ENCODE results near the gene BST1.
"Not testable (repeated sequence)": the region's sequence is repeated elsewhere in the genome, so short reads cannot be mapped to it uniquely, and the experiment has no call there.

Gene BST1

DNA sequence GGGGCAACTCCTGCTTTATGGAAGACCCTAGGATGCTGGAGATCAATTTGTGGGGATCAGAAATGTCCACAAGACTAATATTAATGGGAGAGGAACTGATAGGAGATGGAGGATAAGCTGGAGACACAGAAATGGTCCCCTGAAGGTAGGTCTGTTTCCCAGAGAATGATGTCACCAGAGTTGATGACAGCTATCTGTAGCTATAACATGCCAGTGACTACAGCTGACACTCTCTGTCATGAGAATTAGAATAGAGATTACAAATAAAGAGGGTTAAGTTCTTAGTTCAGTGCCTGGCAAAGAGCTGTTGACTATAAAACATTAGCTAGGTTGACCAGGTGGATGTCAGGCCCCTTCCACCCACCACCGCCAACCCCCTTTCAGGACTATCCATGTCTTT is 9.3 kb downstream of the BST1 start:
- DNase-seq (ENCODE audit: low read depth) = no peak

GRCh38 chr4:15714141-15714540 is 11.3 kb downstream of the BST1 start:
- no peak for DNase-seq (ENCODE audit: low read depth)

- DNase-seq (ENCODE audit: low read depth) = no peak
Observed at GRCh38 chr4:15714646-15715435, 12.0 kb downstream of the BST1 start.

DNA sequence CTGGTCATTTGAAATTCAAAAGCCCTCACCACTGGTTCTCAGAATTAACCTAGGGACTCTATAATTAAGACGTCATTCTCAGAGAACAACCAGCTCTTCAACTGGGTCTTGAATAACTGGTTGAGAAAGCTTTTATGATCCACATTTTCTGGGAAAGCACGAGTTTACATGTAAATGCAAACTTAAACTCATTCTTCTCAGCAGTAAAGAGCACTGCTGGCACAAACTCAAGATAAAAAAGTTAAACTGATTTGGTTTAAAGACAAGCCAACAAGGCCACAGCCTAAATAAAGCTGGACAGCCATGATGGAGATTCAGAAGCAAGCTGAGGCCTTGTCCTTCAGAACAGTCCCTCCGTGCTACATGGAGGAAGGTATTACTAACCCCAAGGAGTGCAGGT is 13.2 kb downstream of the BST1 start:
- no peak for DNase-seq (ENCODE audit: low read depth)

DNA sequence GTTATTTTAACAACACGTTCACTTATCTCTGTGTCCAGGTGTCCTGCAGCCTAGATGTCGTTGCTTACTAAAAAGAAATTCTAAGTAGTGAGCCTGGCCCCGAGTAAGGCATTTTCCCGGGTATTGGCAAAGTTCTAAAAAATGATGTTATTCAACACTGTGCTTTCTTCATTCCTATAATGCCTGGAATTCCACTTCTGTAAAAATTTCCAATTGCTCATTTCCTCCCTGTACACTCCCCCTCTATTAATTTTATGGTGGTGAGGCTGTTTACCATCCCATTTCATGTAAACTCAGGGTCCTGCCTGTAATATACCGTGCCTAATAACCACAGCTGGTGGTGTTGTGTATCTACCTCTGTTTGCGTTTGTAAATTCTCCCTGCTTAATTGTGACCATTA is 14.2 kb downstream of the BST1 start:
- no peak for DNase-seq (ENCODE audit: low read depth)

GRCh38 chr4:15717657-15718416 is 15.0 kb downstream of the BST1 start:
- no peak for DNase-seq (ENCODE audit: low read depth)

DNA sequence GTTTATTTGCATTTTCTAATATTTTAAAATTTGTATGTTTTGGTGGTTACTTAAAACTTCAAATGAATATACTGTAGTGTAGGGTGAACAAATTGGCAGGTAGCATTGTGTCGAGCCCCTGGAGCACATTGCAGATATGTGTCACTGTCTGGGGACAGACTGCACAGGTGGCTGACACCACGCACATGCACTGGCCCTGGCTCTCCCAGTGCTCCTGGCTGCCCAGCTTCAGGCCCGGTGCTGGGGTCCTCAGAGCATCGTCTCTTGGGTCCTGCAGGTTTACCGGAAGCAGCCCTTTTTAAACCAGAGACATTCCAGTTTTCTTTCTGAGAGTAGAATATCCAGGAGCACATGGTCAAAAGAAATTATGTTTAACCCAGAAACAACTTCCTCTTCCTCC is 15.6 kb downstream of the BST1 start:
- DNase-seq (ENCODE audit: low read depth) = no peak

DNA sequence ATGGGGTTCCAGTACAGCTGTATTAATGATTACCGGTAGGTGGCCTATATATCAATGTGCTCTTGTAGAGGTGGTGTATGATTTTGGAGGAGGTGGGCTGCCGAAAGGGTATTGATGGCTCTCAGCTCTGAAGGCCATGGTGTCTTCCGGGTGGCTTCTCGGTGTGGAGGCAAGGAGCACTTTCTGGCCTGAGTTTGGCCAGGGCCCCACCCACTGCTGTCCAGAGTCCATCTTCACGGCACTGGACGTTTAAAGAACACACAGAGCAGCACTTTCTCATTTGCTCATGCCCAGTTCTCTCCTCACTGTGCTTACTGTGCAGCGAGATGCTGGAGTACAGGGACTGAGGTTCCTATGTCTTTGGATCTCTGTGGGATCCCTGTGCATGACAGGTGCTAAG is 16.1 kb downstream of the BST1 start:
- no peak for DNase-seq (ENCODE audit: low read depth)

DNA sequence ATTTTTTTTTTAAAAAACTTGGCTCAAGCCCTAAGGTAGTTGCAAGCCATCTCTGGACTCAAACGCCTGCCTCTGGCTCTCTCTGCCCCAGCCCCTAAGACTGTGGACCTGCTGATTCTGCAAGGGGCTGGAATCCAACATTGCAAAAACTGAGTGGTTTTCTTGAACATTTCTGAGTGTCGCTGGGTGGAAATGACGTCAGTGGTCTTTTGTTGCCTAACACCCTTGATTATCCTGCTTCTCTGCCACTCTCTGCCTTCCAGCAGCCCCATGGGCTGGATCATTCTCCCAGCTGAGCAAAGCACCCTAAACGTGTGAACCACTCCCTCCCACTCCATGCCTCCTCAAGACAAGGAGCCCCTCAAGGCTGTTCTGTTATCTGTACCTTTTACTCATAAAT is 16.6 kb downstream of the BST1 start:
- DNase-seq (ENCODE audit: low read depth) = no peak

DNA sequence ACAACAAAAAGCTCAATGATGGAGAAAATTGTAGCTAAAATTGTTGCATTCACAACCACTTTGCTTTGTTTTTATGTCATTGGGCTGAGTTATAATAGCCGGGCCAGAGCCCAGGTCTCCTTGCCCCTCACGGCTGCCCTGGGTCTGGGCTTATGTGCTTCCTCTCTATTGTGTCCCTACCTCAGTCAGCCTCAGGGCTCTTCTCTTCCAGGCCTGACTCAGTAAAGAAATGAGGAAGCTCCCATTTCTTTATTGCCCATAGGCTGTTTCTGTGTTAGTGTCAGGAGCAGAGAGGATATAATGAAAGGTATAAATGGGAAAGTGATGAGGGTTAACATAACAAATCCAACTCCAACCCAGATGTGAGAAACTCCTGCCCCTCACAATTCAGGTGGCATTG is 18.0 kb downstream of the BST1 start:
- DNase-seq (ENCODE audit: low read depth) = no peak

DNA sequence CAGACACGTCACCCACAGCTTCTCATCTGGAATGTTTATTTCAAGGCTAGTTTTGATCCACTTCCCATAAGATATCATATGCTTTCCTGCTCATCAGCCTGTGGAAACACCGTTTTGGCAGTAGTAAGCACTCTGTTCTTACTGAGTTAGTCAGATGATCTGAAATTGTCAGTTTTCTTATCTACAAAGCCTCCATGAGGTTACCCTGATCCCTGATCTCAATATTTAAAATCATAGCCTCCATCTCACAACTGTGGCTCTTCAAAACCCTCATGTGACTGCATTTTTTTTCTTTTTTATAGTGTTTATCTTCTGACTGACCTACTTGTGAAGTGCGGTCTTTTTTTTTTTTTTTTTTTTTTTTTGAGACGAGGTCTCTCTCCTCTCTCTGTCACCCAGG is 22.7 kb downstream of the BST1 start:
- DNase-seq (ENCODE audit: low read depth) = no peak

GRCh38 chr4:15729910-15730533 is 27.2 kb downstream of the BST1 start:
- DNase-seq (ENCODE audit: low read depth) = no peak

- not testable (repeated sequence) for DNase-seq (ENCODE audit: low read depth)
Observed at GRCh38 chr4:15733061-15733460, 30.2 kb downstream of the BST1 start.

DNA sequence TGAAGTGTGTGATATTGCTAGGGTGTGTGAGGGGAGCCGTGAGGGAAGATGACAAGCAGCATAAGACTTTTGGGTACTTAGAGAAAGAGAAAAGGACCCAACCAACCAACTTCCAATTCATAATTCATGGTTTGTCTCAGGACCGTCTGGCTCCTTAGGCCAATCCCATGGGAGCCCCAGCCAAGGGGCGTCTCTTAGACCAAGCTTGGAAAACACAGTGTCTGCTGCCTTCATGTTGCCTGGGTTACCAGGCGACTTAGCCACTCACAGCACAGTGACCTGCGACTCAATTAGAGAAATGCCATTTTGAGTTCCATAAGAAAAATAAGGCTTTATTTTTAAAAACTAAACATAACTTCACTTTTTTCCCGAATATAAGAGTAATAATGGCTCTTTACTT is 32.7 kb downstream of the BST1 start:
- DNase-seq (ENCODE audit: low read depth) = no peak

DNA sequence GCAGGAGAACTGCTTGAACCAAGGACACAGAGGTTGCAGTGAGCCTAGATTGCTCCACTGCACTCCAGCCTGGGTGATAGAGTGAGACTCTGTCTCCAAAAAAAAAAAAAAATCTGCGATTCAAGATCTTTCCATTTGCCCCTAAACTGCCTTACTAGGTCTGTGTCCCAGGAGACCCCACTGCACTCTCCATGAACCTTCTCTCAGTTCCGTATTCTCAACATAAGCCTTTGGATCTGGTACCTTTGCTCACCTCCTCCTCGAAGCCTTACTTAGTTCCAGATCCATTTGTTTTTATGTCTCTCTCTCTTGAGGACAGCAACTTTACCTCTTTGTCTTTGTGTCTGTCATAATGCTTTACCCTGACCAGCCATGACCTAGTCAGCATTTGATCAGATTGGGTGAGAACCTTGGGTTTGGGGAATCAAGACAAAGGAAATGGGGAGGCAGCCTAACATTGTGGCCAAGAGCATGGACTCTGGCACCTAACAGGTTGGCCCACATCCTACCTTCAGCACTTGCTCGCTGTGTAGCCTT is 33.7 kb downstream of the BST1 start:
- no peak for DNase-seq (ENCODE audit: low read depth)

- DNase-seq (ENCODE audit: low read depth) = no peak
Observed at GRCh38 chr4:15737255-15737654, 34.4 kb downstream of the BST1 start.

DNA sequence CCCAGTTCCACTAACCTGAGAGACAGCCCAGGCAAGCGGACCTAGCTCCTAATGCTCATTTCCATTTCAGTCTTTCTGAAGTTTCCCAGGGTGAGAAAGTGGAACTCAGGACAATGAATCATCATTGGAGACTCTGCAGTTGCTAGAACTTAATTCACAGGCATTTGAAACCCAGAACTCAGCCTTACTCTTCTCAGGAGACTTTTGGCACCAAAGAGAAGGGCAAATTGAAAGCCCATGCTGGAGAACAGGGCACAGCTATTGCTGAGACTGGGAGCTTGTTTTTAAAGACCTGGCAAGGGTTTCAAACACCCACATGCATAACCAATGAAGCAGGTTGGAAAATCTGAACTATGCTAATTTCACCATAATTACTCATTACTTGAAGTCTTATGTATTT is 36.0 kb downstream of the BST1 start:
- DNase-seq (ENCODE audit: low read depth) = no peak

- no peak for DNase-seq (ENCODE audit: low read depth)
Observed at GRCh38 chr4:15740764-15741404, 38.0 kb downstream of the BST1 start.

GRCh38 chr4:15742083-15742582 is 39.3 kb downstream of the BST1 start:
- no peak for DNase-seq (ENCODE audit: low read depth)

- DNase-seq (ENCODE audit: low read depth) = no peak
Observed at GRCh38 chr4:15742637-15743036, 39.8 kb downstream of the BST1 start.

DNA sequence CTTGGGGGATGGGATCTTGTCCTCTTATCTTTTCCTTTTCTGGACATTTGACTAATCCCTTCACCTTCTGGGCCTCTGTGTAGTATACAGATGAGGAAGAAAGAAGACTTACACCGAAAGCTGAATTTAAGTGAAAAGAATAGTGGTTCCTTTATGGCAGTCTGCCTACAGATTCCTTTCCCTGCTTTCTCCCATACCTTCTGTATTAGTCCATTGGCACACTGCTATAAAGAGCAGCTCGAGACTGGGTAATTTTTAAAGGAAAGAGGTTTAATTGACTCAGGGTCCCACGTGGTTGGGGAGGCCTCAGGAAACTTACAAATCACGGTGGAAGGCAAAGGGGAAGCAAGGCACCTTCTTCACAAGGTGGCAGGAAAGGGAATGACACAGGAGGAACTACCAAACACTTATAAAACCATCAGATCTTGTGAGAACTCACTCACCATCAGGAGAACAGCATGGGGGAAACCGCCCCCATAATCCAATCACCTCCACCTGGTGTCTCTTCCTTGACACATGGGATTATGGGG is 41.2 kb downstream of the BST1 start:
- no peak for DNase-seq (ENCODE audit: low read depth)

- no peak for DNase-seq (ENCODE audit: low read depth)
Observed at GRCh38 chr4:15746110-15746509, 43.2 kb downstream of the BST1 start.

Data from activated T-helper 9 cell treated with anti-CD3 and anti-CD28 coated beads, Interleukin-2, amount 50 U/mL, for 16 hours (primary cell).